Endothelial cell of umbilical vein (primary cell): ENCODE measurements around the gene TCN1. TPM values are rescaled to one million over a fixed set of nuclear protein-coding genes. Genes with fewer than 3 reads are reported as not detected.

Experiments
- BruUV-seq: library from RNA; stranded (reverse); fragments of 400-500 nt; replicated peaks from 2 replicates; lab custom pipeline; 2021; lab: Mats Ljungman, UMichigan
- CTCF ChIA-PET: fragments of 300-600, 350-600 bp; sonication (Branson Sonifier 250); formaldehyde crosslinking; loops from one replicate; lab custom pipeline; 2021; ENCODE audit warnings: antibody characterized with exemption, inconsistent platforms; lab: Charles Lee
- POLR2A ChIA-PET: fragments of 300-600, 350-600 bp; sonication (Branson Sonifier 250); formaldehyde crosslinking; loops from one replicate; lab custom pipeline; 2021; ENCODE audit warnings: antibody characterized with exemption, inconsistent platforms; lab: Charles Lee
- DNase-seq: peaks from one replicate; pipeline ENCODE4 v3.0.0-alpha.2; 2011; ENCODE audit warnings: low read depth, low spot score
- FAIRE-seq: peaks from 2 replicates; lab custom pipeline; 2011; peaks lifted over from hg19 to GRCh38; lab: Jason Lieb, UNC
- H2AFZ ChIP-seq: 2 replicates; pipeline ENCODE4 v1.6.0; 2012; ENCODE audit warnings: low read depth, low read length, control low read depth, inconsistent platforms
- H3K27ac ChIP-seq: 2 replicates; pipeline ENCODE4 v1.5.1; 2011; ENCODE audit warnings: low read depth, mild to moderate bottlenecking, control low read depth, low read length, moderate library complexity; ENCODE audit not compliant: insufficient read depth
- H3K27me3 ChIP-seq, 2 experiments: 2 replicates each; pipeline versions ENCODE4 v1.6.0 to v1.6.1; 2011; ENCODE audit warnings: low read length in 2 of 2, mixed read lengths in 1 of 2; ENCODE audit not compliant: control insufficient read depth in 2 of 2, insufficient read depth in 2 of 2
- H3K36me3 ChIP-seq, 2 experiments: 2 replicates in 1 of 2; 3 replicates in 1 of 2; pipeline ENCODE4 v1.5.1; 2011; ENCODE audit warnings: low read length in 2 of 2, mild to moderate bottlenecking in 1 of 2, moderate library complexity in 1 of 2; ENCODE audit not compliant: control insufficient read depth in 2 of 2, insufficient read depth in 2 of 2; ENCODE audit errors: extremely low read depth in 1 of 2
- H3K4me1 ChIP-seq: 3 replicates; pipeline ENCODE4 v1.5.1; 2011; ENCODE audit warnings: mild to moderate bottlenecking, low read length; ENCODE audit not compliant: control insufficient read depth, insufficient read depth; ENCODE audit errors: extremely low read depth
- H3K4me2 ChIP-seq: 2 replicates; pipeline ENCODE4 v1.6.1; 2011; ENCODE audit warnings: low read length, control low read depth, mixed read lengths; ENCODE audit not compliant: insufficient read depth
- H3K4me3 ChIP-seq, 3 experiments: fragments of 200-600 bp in 1 of 3; sonication (generic), shearing (Covaris generic) in 1 of 3; replicated peaks in 1 of 3; 2 replicates each; pipeline ENCODE4 v1.5.1; 2011 to 2016; ENCODE audit warnings: control low read depth in 3 of 3, low read length in 3 of 3, mild to moderate bottlenecking in 2 of 3, inconsistent platforms in 1 of 3, low read depth in 1 of 3, moderate library complexity in 1 of 3; ENCODE audit not compliant: insufficient read depth in 1 of 3
- H3K79me2 ChIP-seq: 2 replicates; pipeline ENCODE4 v1.6.0; 2012; ENCODE audit warnings: low read length, inconsistent platforms; ENCODE audit not compliant: control insufficient read depth, insufficient read depth
- H3K9ac ChIP-seq: replicated peaks from 2 replicates; pipeline ENCODE3; 2011; ENCODE audit warnings: low read length, control low read depth; ENCODE audit not compliant: insufficient read depth; ENCODE audit errors: extremely low read depth
- H3K9me1 ChIP-seq: replicated peaks from 3 replicates; pipeline ENCODE4 v1.6.0; 2011; ENCODE audit warnings: mild to moderate bottlenecking, low read length; ENCODE audit not compliant: control insufficient read depth, insufficient read depth; ENCODE audit errors: extremely low read depth
- H3K9me3 ChIP-seq: replicated peaks from 2 replicates; pipeline ENCODE4 v1.5.1; 2012; ENCODE audit warnings: low read length, inconsistent platforms; ENCODE audit not compliant: control insufficient read depth, insufficient read depth
- H4K20me1 ChIP-seq: replicated peaks from 2 replicates; pipeline ENCODE3; 2011; ENCODE audit warnings: mild to moderate bottlenecking, low read length; ENCODE audit not compliant: control insufficient read depth, insufficient read depth; ENCODE audit errors: extremely low read depth
- CTCF ChIP-seq, 2 donors: IDR thresholded peaks; 1 replicate in 1 of 2; 2 replicates in 1 of 2; pipeline ENCODE4 v1.5.1; 2011; ENCODE audit warnings: low read length in 2 of 2, mild to moderate bottlenecking in 2 of 2, moderate library complexity in 2 of 2, control low read depth in 1 of 2, inconsistent platforms in 1 of 2, low read depth in 1 of 2; ENCODE audit not compliant: insufficient read depth in 1 of 2; ENCODE audit errors: extremely low read depth in 1 of 2
- EZH2 ChIP-seq: IDR thresholded peaks from 2 replicates; pipeline ENCODE4 v1.6.1; 2012; ENCODE audit warnings: borderline replicate concordance, low read depth, mild to moderate bottlenecking, moderate library complexity, low read length, inconsistent platforms; ENCODE audit not compliant: severe bottlenecking
- FOS ChIP-seq: IDR thresholded peaks from 2 replicates; pipeline ENCODE4 v1.6.1; 2011; ENCODE audit warnings: mild to moderate bottlenecking, low read length, moderate library complexity, borderline replicate concordance; ENCODE audit not compliant: insufficient read depth
- GATA2 ChIP-seq: IDR thresholded peaks from 2 replicates; pipeline ENCODE4 v1.7.0; 2011; ENCODE audit warnings: low read depth, mild to moderate bottlenecking, moderate library complexity, mixed read lengths, low read length; ENCODE audit not compliant: insufficient read length, insufficient read depth
- JUN ChIP-seq: IDR thresholded peaks from 2 replicates; pipeline ENCODE4 v1.6.1; 2011; ENCODE audit warnings: borderline replicate concordance, low read depth; ENCODE audit not compliant: insufficient read length, insufficient read depth
- MAX ChIP-seq: IDR thresholded peaks from 2 replicates; pipeline ENCODE4 v1.6.1; 2011; ENCODE audit not compliant: insufficient read depth, insufficient read length
- MYC ChIP-seq: IDR thresholded peaks from one replicate; pipeline ENCODE4 v1.6.1; 2011; ENCODE audit warnings: mild to moderate bottlenecking, low read depth, low read length
- POLR2A ChIP-seq: IDR thresholded peaks from 2 replicates; pipeline ENCODE4 v1.6.1; 2012; ENCODE audit warnings: low read depth, mild to moderate bottlenecking, control low read depth, low read length
- POLR2AphosphoS5 ChIP-seq: IDR thresholded peaks from 2 replicates; pipeline ENCODE4 v1.6.1; 2012; ENCODE audit warnings: low read depth, mild to moderate bottlenecking, control low read depth, low read length, moderate library complexity; ENCODE audit not compliant: insufficient read depth
- dilution Hi-C: fragments of 300-500 bp; cut with MboI; formaldehyde crosslinking; loops from one replicate; pipeline ENCODE4 v1.15.0; 2019; ENCODE audit warnings: low sequenced_read_pairs; ENCODE audit not compliant: extremely low pct_ligation_motif_present
- intact Hi-C: fragments of 100-400 bp; cut with micrococcal nuclease; formaldehyde crosslinking; loops from one replicate; pipeline ENCODE4 v1.10.0; 2022
- polyA plus RNA-seq, 4 experiments: library from polyadenylated mRNA; depleted of rRNA in 3 of 4; stranded (reverse) in 3 of 4; unstranded in 1 of 4; fragments of >200 nt; gene quantifications; 2 replicates each; pipeline versions ENCODE4 v1.2.1 to v1.2.3, GENCODE V29; 2011 to 2012; ENCODE audit warnings: missing spikeins in 1 of 4
- total RNA-seq: library from RNA; stranded (reverse); gene quantifications from 2 replicates; pipeline ENCODE4 v1.2.3, GENCODE V29; 2021

TCN1 gene
- total and polyA plus RNA-seq, 2 donors (not counting 3 experiments of a cell fraction or from before 2014, with no cell fraction given): not detected

- dilution Hi-C loops (no loop called here), intact Hi-C loops (no loop called here)
- Histone ChIP-seq H3K9ac (no peak overlapping the region), H3K4me3 (no peak overlapping the region), H3K9me1 (no peaks in the 10 kb centered on the region), H3K4me1 (peaks cover 15% of the 10 kb centered on the region), H3K79me2 (no peaks in the 10 kb centered on the region), H3K4me2 (no peak overlapping the region), H3K27me3 (peaks cover 0 to 3% of the 10 kb centered on the region in 2 experiments), H3K36me3 (no peaks in the 10 kb centered on the region), H3K27ac (no peak overlapping the region), H4K20me1 (no peaks in the 10 kb centered on the region), H2AFZ (no peak overlapping the region), H3K9me3 (no peaks in the 10 kb centered on the region)
- no peak for DNase-seq
- FAIRE-seq: no peak
- POLR2A ChIA-PET: no interaction called here
- TF ChIP-seq POLR2AphosphoS5: no peak
- no peak for TF ChIP-seq CTCF (IDR thresholded peaks at IDR 0.05; ENCODE audit: extremely low read depth in 1 of 2, insufficient read depth in 1 of 2, low read depth in 1 of 2, low read length in 2 of 2)
- no peak for TF ChIP-seq POLR2A
- no peak for TF ChIP-seq GATA2
- no peak for TF ChIP-seq EZH2
- no peak for TF ChIP-seq JUN
- TF ChIP-seq FOS: no peak
- TF ChIP-seq MAX: no peak
- TF ChIP-seq MYC: no peak
- BruUV-seq: no TSS peak
- CTCF ChIA-PET: no interaction called here
Observed at GRCh38 chr11:59898650-59899049, 32.4 kb upstream of the TCN1 start.
